Measurements from ENCODE around the gene UCMA. TPM values are rescaled to one million over a fixed set of nuclear protein-coding genes. Genes with fewer than 3 reads are reported as not detected.
"Not testable (repeated sequence)": the region's sequence is repeated elsewhere in the genome, so short reads cannot be mapped to it uniquely, and the experiment has no call there.

UCMA gene, protein sequence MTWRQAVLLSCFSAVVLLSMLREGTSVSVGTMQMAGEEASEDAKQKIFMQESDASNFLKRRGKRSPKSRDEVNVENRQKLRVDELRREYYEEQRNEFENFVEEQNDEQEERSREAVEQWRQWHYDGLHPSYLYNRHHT
- not detected for polyA plus RNA-seq (ENCODE audit: insufficient read length)

DNA sequence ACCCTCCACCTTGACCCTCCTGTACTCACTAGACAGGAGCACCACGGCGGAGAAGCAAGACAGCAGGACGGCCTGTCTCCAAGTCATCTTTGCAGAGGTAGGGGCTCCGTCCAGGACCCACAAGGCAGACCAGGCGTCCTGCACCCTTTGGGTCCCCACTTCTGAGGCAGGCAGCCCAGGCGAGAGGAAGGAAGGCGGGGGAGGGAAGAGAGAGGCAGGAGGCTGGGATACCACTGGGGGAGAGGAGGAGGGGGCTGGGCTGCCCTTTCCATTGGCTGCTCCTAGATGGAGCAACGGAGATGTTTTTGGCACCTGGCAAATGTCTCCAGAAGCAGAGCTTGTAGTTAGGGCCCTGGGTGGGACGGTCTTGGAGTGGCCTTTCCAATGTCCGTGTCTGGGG, at the start of gene UCMA:
UCMA (minus strand) TSS at position 203 of the 400 bp plus-strand sequence; CDS start at position 87, 116 bp downstream.
- DNase-seq = no peak

DNA sequence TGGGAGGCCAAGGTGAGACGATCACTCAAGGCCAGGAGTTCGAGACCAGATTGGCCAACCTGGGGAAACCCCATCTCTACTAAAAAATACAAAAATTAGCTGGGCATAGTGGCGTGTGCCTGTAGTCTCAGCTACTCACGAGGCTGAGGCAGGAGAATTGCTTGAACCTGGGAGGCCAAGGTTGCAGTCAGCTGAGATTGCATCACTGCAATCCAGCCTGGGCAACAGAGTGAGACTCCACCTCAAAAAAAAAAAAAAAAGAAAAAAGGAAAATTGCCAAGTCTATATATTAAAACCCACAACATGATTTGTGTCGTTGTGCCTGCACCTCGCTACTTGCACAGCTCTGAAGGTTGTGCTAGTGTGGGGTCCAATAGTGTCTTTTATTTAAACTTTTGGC, 48.2 kb upstream of the UCMA start:
- DNase-seq = not testable (repeated sequence)

DNA sequence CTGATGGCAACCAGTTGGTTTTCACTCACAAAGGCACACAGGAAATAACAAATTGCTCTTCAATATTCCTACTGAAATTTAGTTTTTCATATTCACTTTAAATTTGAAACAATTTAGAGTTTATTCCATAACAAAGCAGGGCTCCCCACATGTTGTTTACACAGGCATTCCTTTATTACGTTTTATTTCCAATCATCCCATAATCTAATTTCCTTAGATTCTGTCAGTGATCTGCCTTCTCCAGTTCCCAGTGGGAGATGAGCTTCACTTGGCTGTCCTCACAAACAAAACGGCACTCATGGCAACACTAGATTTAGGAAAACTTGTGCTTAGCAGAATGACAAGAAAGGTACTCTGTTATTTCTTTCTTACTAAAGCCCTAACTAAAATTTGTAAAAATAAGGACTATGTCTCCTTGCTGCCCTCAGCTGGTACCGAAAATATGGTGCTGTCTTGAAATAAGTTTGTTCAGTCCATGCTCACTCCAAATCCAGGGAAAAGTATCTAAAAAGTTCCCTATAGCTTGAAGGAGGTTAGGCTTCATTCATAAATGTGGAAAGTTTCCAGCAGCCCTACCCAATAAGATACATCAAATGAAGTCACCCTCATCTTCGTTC, 42.7 kb upstream of the UCMA start:
- peak; percentile 48 for DNase-seq

DNA sequence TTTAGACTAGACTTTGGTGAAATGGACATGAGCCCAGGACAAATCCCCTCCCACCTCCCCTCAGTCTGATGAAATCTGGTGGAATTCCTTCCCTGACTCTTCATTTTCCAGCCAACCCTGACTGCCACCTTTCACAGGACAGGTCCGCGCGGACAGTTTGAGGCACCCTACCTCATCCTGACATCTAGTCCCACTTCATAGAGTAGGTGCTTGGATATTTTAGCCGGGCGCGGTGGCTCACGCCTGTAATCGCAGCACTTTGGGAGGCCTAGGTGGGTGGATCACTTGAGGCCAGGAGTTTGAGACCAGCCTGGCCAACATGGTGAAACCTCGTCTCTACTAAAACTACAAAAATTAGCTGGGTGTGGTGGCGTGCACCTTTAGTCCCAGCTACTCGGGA, 42.0 kb upstream of the UCMA start:
- not testable (repeated sequence) for DNase-seq

DNA sequence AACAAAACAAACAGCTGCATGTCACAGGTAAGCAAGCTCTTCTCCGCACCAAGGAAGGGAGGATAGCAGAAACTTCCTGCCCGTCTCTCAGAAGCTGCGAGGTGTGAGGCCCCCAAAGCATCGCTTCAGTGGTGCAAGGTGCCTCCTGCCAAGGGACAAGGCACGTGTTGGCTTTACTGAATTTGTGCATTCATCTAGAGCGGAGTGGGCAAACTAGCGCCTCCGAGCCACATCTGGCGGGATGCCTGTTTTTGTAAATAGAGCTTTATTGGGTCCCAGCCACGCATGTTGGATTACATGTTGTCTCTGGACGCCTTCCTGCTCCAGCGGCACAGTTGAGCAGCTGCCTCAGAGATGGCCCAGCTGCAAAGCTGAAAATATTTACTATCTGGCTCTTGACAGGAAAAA, 38.0 kb upstream of the UCMA start:
- DNase-seq = peak; percentile 74

DNA sequence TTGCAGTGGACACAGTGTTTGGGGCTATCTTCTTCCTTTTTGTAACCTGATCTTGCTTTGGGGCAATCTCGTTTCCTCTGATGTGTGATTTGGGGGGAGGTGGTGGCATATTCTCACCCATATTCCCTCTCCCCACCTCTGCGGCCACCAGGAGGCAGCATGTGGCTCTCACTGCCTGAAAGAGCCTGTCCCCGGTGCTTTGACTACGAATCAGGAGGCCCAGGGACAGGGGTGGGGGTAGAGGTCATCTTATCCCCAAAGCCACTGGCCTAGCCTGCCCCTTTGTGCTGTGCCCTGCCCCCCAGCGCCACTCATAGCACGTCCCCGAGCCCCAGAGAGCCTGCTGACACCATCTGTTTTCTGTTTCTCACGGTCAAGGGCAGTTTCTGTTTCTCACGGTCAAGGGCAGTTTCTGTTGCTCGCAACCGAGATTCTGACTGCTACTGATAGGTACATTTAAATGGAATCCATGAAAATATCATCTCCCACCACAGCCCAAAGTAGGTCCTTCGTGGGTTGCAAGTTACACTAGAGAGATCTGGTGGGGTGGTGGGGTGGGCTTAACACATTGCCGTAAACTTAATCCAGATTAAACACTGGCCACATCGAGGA, 37.5 kb upstream of the UCMA start:
- DNase-seq = peak; percentile 10

DNA sequence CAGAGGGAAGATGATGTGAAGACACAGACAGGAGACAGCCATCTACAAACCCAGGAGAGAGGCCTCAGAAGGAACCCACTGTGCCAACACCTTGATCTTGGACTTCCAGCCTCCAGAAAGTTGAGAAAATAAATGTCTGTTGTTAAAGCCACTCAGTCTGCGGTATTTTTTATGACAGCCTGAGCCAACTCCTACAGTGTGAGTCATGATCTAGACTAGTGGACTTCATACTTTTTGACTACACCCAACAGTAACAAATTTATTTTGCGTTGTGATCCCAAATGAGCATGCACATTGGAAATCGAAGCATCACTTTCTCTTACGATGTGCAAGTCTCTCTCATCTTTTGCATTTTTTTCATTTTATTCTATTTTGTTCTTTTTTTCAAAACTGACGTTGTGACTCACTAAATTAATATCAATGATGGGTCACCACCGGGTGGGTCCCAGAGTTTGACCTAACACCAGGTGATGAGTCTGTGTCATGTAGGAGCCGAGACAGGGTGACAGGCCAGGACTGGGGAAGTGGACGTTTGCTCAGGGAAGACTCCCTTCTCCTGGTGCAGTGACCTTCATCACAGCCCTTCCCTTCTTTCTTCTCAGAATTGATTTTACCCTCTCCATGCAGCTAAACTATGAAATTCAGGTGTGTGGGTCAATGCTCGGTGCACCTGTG, 36.8 kb upstream of the UCMA start:
- DNase-seq = no peak

DNA sequence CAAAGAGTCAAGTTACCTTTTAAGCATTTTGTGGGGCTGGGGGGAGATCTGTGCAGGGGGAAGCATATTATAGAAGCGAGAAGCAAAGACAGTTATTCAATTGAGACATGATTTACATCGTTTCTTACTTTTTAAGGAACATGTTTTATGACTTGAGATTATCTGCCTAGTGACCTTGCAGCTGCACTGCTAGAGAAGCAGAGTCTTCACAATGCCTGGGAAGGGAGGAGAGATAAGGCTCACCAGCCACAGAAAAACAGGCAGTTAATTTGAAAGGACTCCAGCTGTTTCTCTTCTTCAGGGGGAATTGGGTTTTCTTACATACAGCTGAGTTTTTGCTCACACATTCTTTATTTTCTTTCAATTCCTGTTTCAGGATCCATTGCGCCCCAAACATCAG, 34.7 kb upstream of the UCMA start:
- DNase-seq = no peak

DNA sequence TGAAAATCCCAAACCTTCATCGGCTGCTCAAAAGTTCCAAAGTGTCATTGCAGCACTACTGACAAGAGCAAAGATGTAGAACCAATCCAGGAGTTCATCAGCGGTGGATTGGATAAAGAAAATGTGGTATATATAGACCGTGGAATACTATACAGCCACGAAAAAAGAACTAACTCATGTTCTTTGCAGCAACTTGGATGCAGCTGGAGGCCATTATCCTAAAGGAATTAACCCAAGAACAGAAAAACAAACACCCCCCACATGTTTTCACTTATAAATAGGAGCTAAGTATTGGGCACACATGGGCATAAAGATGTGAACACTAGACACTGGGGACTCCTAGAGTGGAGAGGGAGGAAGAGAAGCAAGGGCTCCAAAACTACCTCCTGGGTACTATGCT, 34.1 kb upstream of the UCMA start:
- no peak for DNase-seq

DNA sequence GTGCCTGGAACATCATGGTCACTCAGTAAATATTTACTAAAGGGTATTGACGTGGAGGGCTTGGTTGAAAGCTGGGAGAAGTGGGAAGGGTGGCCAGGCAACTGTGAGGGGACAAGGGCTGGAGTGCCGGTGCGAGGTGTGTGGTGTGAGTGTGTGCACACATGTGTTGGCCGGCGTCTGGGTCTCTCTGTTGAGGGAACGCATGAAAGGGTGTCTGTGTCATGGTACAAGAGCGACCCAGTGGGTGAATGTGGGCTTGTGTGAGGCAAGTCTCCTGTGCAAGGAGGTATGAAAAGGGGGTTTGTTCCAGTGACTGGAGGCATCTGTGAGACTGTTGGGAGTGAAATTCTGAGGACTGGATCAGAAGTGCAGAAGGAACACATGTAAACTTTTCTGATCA, 29.4 kb upstream of the UCMA start:
- no peak for DNase-seq

DNA sequence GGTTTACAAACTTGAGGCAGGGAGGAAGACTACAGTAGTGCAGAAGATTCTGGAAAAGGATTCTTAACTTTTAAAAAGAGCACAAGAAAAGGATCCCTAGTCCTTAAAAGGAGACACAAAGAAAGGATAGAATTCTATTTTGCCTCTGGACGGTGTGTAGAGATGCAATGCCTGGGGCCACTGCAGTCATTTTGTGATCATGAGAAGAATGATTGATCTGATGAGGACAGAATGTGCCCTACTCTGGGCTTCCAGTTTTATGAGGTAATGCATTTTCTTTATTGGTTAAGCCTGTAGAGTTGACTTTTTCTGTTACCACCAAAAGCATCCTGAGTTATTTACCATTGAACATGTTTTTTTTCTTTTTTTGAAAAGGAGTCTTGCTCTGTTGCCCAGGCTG, 28.3 kb upstream of the UCMA start:
- no peak for DNase-seq

DNA sequence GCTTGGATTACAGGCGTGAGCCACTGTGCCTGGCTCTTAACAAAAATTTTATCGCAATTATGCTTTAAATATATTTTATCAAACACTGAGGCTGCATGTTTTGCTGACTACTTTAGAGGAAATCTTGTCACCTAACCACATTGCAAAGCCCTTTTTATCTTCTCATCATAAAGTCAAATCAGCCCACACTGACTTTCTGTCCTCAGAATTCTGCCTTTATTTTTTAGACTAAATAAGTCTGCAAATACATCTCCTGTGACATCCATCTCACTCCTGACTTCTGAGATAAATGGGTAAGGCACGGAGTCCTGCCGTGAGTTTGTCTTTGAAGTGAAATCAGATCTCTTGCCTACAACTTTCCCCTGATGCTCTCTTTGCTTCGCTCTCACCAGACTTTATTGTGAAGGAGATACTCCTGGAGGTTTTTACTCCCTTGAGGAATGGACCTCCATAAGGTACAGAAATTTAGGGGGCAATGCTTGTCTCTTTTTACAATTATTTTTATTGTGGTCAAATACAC, 23.5 kb upstream of the UCMA start:
- DNase-seq = no peak

DNA sequence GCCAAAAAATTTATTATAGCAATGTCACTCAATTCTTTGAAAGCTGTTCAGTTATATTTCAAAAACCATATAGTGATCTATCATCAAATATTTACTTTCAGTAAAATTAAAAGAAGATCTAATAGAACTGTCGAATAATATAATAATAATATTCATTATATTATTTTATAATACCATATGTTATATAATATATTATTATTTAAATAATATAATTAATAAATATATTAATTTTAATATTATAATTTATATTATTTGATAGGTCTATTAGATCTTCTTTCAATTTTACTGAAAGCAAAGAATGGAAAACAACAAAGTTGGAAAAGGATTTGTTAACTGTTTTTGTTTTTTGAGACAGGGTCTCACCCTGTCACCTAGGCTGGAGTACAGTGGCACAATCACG, 22.5 kb upstream of the UCMA start:
- no peak for DNase-seq

DNA sequence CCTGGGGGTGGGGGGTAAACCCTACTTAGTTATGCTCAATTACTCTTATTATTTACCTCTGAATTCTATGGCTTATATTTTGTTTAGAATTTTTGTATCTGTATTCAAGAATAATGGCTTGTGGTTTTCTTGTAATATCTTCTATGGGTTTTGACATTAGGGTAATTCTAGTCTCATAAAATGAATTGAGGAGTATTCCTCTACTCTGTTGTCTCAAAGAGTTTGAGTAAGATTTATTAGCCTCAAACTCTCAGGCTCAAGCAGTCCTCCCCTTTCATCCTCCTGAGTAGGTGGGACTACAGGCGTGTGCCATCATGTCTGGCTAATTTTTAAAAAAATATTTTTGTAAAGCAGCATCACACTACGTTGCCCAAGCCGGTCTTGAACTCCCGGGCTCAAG, 19.6 kb upstream of the UCMA start:
- no peak for DNase-seq

DNA sequence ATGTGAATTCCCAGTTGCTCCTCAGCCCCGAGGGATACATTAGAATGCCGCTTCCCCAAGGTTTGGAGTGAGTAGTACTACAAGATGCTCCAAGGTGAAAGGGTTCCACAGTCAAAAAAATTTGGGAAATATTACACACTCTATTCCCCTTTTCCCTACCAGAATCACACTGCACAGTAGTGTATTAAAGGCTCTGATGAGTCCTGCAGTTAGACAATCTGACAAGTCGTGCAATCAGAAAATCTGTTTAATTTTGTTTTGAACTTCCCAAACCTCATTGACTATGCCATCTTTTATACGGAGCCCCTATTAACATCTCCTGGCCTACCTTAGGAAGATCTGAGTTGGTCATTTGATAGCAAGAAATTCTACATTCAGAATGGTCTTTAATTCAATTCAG, 13.6 kb upstream of the UCMA start:
- no peak for DNase-seq

DNA sequence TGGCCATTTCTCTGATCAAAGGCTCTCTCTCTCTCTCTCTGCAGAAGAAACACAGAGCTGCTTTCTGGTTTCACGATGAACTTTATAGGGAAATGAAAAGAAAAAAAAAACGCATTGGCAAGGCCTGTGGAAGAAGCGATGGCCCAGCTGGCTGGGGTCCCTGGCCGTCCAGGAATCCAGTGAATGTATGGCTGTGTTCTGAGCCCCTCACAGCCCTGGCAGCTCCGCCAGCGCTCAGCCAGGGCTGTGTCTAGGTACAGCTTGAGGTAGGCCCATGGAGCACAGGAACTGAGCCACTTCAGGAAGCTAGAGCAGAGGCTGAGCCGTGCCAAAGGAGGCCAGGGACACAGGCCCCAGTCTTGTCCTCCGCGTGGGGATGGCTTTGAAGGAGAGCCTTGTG, 13.1 kb upstream of the UCMA start:
- peak; percentile 67 for DNase-seq

DNA sequence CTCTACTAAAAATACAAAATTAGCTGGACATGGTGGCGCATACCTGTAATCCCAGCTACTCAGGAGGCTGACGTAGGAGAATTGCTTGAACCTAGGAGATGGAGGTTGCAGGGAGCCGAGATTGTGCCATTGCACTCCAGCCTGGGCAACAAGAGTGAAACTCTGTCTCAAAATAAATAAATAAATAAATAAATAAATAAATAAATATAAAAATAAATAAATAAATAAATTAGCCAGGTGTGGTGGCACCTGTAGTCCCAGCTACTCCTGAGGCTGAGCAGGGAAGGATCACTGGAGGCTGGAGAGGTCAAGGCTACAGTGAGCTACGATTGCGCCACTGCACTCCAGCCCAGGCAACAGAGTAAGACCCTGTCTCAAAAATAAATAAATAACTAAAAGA, 8.1 kb upstream of the UCMA start:
- DNase-seq = not testable (repeated sequence)

DNA sequence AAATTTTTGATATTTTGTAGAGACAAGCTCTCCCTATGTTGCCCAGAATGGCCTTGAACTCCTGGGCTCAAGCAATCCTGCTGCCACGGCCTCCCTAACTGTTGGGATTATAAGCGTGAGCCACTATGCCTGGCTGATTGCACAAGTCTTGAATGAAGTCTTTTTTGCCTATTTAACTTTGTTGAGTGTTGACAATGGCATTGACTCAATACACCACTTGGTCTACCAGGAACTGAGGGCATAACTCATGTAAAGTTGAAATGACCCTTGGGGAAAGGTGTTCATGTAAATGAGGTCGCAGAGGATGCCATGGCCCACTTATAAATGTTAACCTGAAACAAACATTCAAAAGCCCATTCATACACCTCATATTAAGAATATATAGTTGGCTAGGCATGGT, 7.4 kb upstream of the UCMA start:
- DNase-seq = no peak

DNA sequence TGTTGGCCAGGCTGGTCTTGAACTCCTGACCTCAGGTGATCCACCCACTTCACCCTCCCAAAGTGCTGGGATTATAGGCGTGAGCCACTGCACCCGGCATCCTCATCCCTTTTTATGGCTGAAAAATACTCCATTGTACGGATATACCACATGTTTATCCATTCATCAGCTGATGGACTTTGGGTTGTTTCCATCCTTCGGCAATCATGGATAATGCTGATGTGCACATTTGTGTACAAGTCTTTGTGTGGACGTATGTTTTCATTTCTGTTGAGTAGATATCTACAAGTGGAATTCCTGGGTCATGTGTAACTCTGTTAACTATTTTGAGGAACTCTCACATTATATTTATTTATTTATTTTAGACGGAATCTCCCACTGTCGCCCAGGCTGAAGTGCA, 5.7 kb upstream of the UCMA start:
- DNase-seq = no peak

DNA sequence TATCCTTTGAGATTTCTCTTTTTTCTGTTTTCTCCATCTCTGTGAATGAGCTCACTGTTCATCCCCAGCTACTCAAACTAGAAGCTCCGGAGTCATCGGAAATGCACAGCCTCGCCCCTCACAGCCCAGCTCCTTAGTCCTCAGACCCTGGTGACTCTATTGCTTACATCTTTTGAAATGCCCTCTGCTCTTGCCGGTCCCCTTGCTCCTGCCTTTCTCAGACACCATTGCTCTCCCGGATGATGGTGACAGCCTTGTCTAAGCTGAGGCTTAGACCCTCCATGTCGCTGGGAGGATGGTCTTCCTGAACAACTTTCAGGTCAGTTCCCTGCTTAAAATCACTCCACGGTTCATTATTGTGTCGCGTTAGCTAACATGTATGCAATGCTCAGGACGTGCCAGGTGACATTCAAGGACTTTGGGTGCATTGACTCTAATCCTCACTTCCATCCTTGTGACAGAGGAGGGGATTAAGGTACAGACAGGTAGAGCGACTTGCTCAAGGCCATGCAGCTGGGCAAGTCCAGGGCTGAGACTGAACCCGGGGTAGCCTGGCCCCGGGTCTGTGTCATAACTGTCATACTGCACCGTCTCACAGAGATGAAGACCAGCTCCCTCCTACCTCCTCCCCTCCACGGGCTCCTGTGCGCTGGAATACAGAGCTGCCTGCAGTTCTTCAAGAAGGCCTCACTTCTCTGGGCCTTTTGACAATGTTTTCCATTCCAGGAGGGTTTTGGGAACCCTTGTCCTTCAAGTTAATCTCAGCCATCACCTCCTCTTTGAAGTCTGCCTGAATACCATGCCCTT, 4.3 kb upstream of the UCMA start:
- no peak for DNase-seq

DNA sequence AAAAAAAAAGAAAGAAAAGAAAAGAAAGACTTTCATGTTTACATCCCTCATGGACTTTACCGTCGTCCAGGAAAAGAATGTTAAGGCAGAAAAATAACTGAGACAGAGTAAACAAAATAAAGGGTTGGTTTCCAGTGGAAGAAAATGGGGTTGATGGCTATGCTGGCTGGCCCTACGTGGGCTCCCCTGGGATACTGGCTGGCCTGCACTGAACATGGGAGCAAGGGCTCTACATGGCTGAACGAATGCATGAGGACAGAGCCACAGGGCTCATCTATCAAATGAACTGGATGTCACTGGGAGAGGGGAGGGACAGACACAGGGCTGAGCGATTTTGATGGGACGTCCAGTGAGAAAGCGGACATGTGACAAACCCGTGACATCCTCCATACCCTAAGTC, 2.5 kb upstream of the UCMA start:
- no peak for DNase-seq

DNA sequence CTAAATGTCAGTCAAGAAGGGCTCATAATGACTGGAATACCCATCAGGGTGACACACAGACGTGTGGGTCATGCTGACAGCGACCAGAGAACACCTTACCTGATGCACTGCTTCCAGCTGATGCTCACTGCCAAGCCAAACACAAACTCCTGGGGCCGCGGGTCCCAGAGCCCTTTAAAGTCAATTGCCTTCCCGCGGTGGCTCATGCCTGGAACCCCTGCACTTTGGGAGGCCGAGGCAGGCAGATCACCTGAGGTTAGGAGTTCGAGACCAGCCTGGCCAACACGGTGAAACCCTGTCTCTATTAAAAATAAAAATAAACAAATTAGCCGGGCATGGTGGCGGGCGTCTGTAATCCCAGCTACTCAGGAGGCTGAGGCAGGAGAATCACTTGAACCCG, 562 bp upstream of the UCMA start:
- not testable (repeated sequence) for DNase-seq

DNA sequence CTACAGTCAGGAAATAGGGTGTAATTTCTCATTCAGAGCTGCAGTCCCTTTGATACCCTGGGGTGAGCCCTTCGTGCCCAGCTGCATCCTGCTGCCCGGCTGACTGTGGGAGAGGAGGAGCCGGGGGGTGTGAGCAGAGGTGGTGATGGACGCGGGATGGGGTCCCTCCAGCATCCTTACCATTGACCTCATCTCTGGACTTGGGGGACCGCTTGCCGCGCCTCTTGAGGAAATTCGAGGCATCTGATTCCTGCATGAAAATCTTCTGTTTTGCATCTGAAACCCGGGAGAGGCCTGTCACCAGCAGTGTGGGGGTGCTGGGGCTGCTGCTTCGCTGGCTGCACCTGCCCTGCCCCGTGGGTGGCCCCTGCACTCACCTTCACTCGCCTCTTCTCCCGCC, 816 bp downstream of the UCMA start:
- DNase-seq = no peak

Measured in hindlimb muscle (tissue), 1 donor.